ENCODE measurements around the gene GPR35. TPM values are rescaled to one million over a fixed set of nuclear protein-coding genes. Genes with fewer than 3 reads are reported as not detected.

Gene GPR35
- total RNA-seq, 1 experiment from 2014 or later, result 1.3 TPM

DNA sequence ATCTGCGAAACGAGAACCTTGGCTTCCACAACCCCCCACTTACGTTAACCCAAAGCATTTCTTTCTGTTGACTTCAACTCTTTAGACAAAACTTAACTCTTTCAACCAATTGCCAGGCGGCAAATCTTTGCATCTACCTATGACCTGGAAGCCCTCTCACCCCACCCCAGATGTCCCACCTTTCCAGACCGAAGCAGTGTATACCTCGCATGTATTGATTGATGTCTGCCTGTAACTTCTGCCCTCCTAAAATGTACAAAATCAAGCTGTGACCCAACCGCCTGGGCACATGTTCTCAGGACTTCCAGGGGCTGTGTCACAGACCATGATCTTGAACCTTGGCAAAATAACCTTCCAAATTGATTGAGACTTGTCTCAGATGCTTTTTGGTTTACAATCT lies 45.1 kb downstream of the GPR35 start:
- in situ Hi-C loops (cut with HindIII; ENCODE audit: low pct_unique_long_range_greater_than_20kb, low sequenced_read_pairs), result no loop called here
- ChIA-PET CTCF (no interaction called here), POLR2A (no interaction called here)
- no TSS peak for BruUV-seq (replicated peaks)
- intact Hi-C loops (cut with micrococcal nuclease; ENCODE audit: unreplicated experiment), result no loop called here
- Histone ChIP-seq H3K36me3 (ENCODE audit: control insufficient read depth, insufficient read depth, low read length) (no peaks in the 10 kb centered on the region), H3K27me3 (ENCODE audit: control insufficient read depth, insufficient read depth, low read length) (peaks cover 24% of the 10 kb centered on the region), H3K27ac (ENCODE audit: low read length) (no peak overlapping the region), H3K4me1 (ENCODE audit: control insufficient read depth, insufficient read depth, low read length) (no peaks in the 10 kb centered on the region), H3K9me3 (ENCODE audit: control insufficient read depth, insufficient read depth, low read depth, low read length) (no peaks in the 10 kb centered on the region), H3K4me3 (ENCODE audit: low read depth in 2 of 2, low read length in 2 of 2) (no peak overlapping the region)
- no peak for TF ChIP-seq TCF7L2 (IDR thresholded peaks at IDR 0.05; ENCODE audit: low read depth, low read length)
- no peak for TF ChIP-seq SIN3A (IDR thresholded peaks at IDR 0.05; ENCODE audit: borderline replicate concordance, insufficient read depth, low read depth, low read length)
- TF ChIP-seq CTCF (IDR thresholded peaks at IDR 0.05), result no peak
- TF ChIP-seq POLR2AphosphoS5 (IDR thresholded peaks at IDR 0.05; ENCODE audit: low read depth, low read length), result no peak
- no peak for TF ChIP-seq REST (IDR thresholded peaks at IDR 0.05; ENCODE audit: insufficient read depth in 1 of 2, low read depth in 2 of 2, low read length in 1 of 2)
- no peak for DNase-seq (ENCODE audit: low read depth, low spot score)
- ATAC-seq, result no peak

- H3K4me1 ChIP-seq (ENCODE audit: control insufficient read depth, insufficient read depth, low read length), result no peaks in the 10 kb centered on the region
- no peaks in the 10 kb centered on the region for H3K9me3 ChIP-seq (ENCODE audit: control insufficient read depth, insufficient read depth, low read depth, low read length)
- TF ChIP-seq REST (IDR thresholded peaks at IDR 0.05; ENCODE audit: insufficient read depth in 1 of 2, low read depth in 2 of 2, low read length in 1 of 2) (no peak), TCF7L2 (IDR thresholded peaks at IDR 0.05; ENCODE audit: low read depth, low read length) (no peak), SIN3A (IDR thresholded peaks at IDR 0.05; ENCODE audit: borderline replicate concordance, insufficient read depth, low read depth, low read length) (no peak), POLR2AphosphoS5 (IDR thresholded peaks at IDR 0.05; ENCODE audit: low read depth, low read length) (no peak), CTCF (IDR thresholded peaks at IDR 0.05) (no peak)
- no peaks in the 10 kb centered on the region for H3K36me3 ChIP-seq (ENCODE audit: control insufficient read depth, insufficient read depth, low read length)
- no peak overlapping the region for H3K4me3 ChIP-seq (ENCODE audit: low read depth in 2 of 2, low read length in 2 of 2)
- no peak overlapping the region for H3K27ac ChIP-seq (ENCODE audit: low read length)
- no peak for DNase-seq (ENCODE audit: low read depth, low spot score)
- ChIA-PET CTCF (no interaction called here), POLR2A (no interaction called here)
- intact Hi-C loops (cut with micrococcal nuclease; ENCODE audit: unreplicated experiment) (no loop called here), in situ Hi-C loops (cut with HindIII; ENCODE audit: low pct_unique_long_range_greater_than_20kb, low sequenced_read_pairs) (no loop called here)
- no TSS peak for BruUV-seq (replicated peaks)
- H3K27me3 ChIP-seq (ENCODE audit: control insufficient read depth, insufficient read depth, low read length), result peaks cover 24% of the 10 kb centered on the region
- ATAC-seq, result no peak
These were observed 45.7 kb downstream of the GPR35 start for GRCh38 chr2:240670950-240671349.

Measured in Panc1 (cell line).